ENCODE measurements around the gene SLC30A2. TPM values are rescaled to one million over a fixed set of nuclear protein-coding genes. Genes with fewer than 3 reads are reported as not detected.

The SLC30A2 gene
- total and polyA plus RNA-seq, 2 of the 13 experiments (the other 11 are each of a cell fraction or from before 2014, with no cell fraction given), result not detected

DNA sequence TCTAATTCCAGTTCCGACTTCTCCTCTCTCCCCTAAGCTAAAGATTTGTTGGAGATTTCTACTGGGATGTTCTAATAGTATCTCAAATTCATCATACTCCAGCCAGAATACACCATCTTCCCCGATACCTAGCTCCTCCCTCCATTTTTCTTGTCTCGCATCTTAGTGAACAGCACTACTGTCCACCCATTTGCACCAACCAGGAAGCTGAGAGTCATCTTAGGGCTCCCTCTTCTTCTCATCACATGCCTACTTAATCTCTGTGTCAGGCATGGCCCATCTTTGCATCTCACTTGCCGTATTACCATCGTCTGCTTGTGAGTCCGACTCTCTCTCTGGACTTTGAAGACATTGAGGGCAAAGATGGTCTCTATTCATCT is 25.0 kb upstream of the SLC30A2 start (continued):
- TF ChIP-seq, protein P1, sequence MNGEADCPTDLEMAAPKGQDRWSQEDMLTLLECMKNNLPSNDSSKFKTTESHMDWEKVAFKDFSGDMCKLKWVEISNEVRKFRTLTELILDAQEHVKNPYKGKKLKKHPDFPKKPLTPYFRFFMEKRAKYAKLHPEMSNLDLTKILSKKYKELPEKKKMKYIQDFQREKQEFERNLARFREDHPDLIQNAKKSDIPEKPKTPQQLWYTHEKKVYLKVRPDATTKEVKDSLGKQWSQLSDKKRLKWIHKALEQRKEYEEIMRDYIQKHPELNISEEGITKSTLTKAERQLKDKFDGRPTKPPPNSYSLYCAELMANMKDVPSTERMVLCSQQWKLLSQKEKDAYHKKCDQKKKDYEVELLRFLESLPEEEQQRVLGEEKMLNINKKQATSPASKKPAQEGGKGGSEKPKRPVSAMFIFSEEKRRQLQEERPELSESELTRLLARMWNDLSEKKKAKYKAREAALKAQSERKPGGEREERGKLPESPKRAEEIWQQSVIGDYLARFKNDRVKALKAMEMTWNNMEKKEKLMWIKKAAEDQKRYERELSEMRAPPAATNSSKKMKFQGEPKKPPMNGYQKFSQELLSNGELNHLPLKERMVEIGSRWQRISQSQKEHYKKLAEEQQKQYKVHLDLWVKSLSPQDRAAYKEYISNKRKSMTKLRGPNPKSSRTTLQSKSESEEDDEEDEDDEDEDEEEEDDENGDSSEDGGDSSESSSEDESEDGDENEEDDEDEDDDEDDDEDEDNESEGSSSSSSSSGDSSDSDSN (CRISPR knock-in tag; IDR thresholded peaks at IDR 0.05), result no peak
- TF ChIP-seq ZNF574 (CRISPR knock-in tag; IDR thresholded peaks at IDR 0.05) (no peak), TARDBP (CRISPR knock-in tag; IDR thresholded peaks at IDR 0.05) (no peak), SMAD3 (CRISPR knock-in tag; IDR thresholded peaks at IDR 0.05) (no peak), KDM5A (IDR thresholded peaks at IDR 0.05; ENCODE audit: borderline replicate concordance, low read length) (no peak), CENPX (CRISPR knock-in tag; IDR thresholded peaks at IDR 0.05) (no peak), ARID2 (CRISPR knock-in tag; IDR thresholded peaks at IDR 0.05; ENCODE audit: borderline replicate concordance) (no peak), FIP1L1 (IDR thresholded peaks at IDR 0.05; ENCODE audit: borderline replicate concordance, insufficient read depth, low read depth, low read length) (no peak), NFE2L1 (CRISPR knock-in tag; IDR thresholded peaks at IDR 0.05; ENCODE audit: borderline replicate concordance) (no peak), ZBTB1 (CRISPR knock-in tag; IDR thresholded peaks at IDR 0.05; ENCODE audit: borderline replicate concordance) (no peak)
- TF ChIP-seq, protein P2, sequence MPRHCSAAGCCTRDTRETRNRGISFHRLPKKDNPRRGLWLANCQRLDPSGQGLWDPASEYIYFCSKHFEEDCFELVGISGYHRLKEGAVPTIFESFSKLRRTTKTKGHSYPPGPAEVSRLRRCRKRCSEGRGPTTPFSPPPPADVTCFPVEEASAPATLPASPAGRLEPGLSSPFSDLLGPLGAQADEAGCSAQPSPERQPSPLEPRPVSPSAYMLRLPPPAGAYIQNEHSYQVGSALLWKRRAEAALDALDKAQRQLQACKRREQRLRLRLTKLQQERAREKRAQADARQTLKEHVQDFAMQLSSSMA (CRISPR knock-in tag; IDR thresholded peaks at IDR 0.05), result no peak
